Raji (cell line): ENCODE measurements around the gene P2RY1.

Experiments
- POLR2A ChIP-seq: IDR thresholded peaks from 2 replicates; pipeline ENCODE4 v1.6.1; 2011; ENCODE audit warnings: low read depth, low read length, control low read depth; ENCODE audit not compliant: insufficient read depth

Gene P2RY1

GRCh38 chr3:152834776-152835600, at the start of gene P2RY1:
Gene P2RY1 (plus strand): TSS chr3:152835131. CDS start chr3:152835783, 652 bp downstream.
- TF ChIP-seq POLR2A = no peak

GRCh38 chr3:152786977-152787681, 47.8 kb upstream of the P2RY1 start:
- no peak for TF ChIP-seq POLR2A

- no peak for TF ChIP-seq POLR2A
Observed at GRCh38 chr3:152790651-152791387, 44.1 kb upstream of the P2RY1 start.

- no peak for TF ChIP-seq POLR2A
Observed at GRCh38 chr3:152793969-152794368, 41.0 kb upstream of the P2RY1 start.

- no peak for TF ChIP-seq POLR2A
Observed at GRCh38 chr3:152797751-152798432, 37.0 kb upstream of the P2RY1 start.

- no peak for TF ChIP-seq POLR2A
Observed at GRCh38 chr3:152811974-152812760, 22.8 kb upstream of the P2RY1 start.

- TF ChIP-seq POLR2A = no peak
Observed at GRCh38 chr3:152817400-152817799, 17.5 kb upstream of the P2RY1 start.

- TF ChIP-seq POLR2A = no peak
Observed at GRCh38 chr3:152818027-152818426, 16.9 kb upstream of the P2RY1 start.

- no peak for TF ChIP-seq POLR2A
Observed at GRCh38 chr3:152823173-152823572, 11.8 kb upstream of the P2RY1 start.

GRCh38 chr3:152823781-152824180, 11.2 kb upstream of the P2RY1 start:
- no peak for TF ChIP-seq POLR2A

- TF ChIP-seq POLR2A = no peak
Observed at GRCh38 chr3:152825566-152825965, 9.4 kb upstream of the P2RY1 start.

- TF ChIP-seq POLR2A = no peak
Observed at GRCh38 chr3:152826476-152826875, 8.5 kb upstream of the P2RY1 start.

GRCh38 chr3:152827313-152827712, 7.6 kb upstream of the P2RY1 start:
- no peak for TF ChIP-seq POLR2A

GRCh38 chr3:152828075-152828840, 6.7 kb upstream of the P2RY1 start:
- TF ChIP-seq POLR2A = no peak

- no peak for TF ChIP-seq POLR2A
Observed at GRCh38 chr3:152830245-152830644, 4.7 kb upstream of the P2RY1 start.
